AG09309 (cell line): ENCODE results near the gene KANSL1.

Source experiments
- DNase-seq: peaks from one replicate; pipeline ENCODE4 v3.0.0-alpha.2; 2010; ENCODE audit warnings: low read depth
- H3K4me3 ChIP-seq: 2 replicates; pipeline ENCODE4 v1.5.1; 2011; ENCODE audit warnings: mild to moderate bottlenecking, low read depth, low read length, moderate library complexity; ENCODE audit not compliant: control insufficient read depth
- CTCF ChIP-seq: IDR thresholded peaks from 2 replicates; pipeline ENCODE4 v1.5.1; 2011; ENCODE audit warnings: mild to moderate bottlenecking, low read depth, low read length, inconsistent platforms; ENCODE audit not compliant: insufficient read depth, control insufficient read depth; ENCODE audit errors: missing control alignments

KANSL1 gene

GRCh38 chr17:46081018-46081320 is 112.3 kb downstream of the KANSL1 start:
- TF ChIP-seq CTCF = no peak
- no peak for DNase-seq
- no peak overlapping the region for H3K4me3 ChIP-seq

- TF ChIP-seq CTCF = no peak
- H3K4me3 ChIP-seq = no peak overlapping the region
- no peak for DNase-seq
Measured at GRCh38 chr17:46080118-46081017, 112.9 kb downstream of the KANSL1 start.

- DNase-seq = no peak
- TF ChIP-seq CTCF = no peak
- no peak overlapping the region for H3K4me3 ChIP-seq
Measured at GRCh38 chr17:46078675-46079074, 114.6 kb downstream of the KANSL1 start.

- no peak for DNase-seq
- TF ChIP-seq CTCF = no peak
- H3K4me3 ChIP-seq = no peak overlapping the region
Measured at GRCh38 chr17:46074540-46074939, 118.7 kb downstream of the KANSL1 start.

- no peak for DNase-seq
- TF ChIP-seq CTCF = no peak
- H3K4me3 ChIP-seq = no peak overlapping the region
Measured at GRCh38 chr17:46072998-46073397, 120.2 kb downstream of the KANSL1 start.

GRCh38 chr17:46071796-46072195 is 121.4 kb downstream of the KANSL1 start:
- no peak for TF ChIP-seq CTCF
- H3K4me3 ChIP-seq = no peak overlapping the region
- DNase-seq = no peak
